ENCODE measurements around the gene LRMDA. TPM values are rescaled to one million over a fixed set of nuclear protein-coding genes. Genes with fewer than 3 reads are reported as not detected.

LRMDA gene
- total RNA-seq, 4 donors from 2014 or later = 9.8 to 18.6 (median 15.8) TPM

DNA sequence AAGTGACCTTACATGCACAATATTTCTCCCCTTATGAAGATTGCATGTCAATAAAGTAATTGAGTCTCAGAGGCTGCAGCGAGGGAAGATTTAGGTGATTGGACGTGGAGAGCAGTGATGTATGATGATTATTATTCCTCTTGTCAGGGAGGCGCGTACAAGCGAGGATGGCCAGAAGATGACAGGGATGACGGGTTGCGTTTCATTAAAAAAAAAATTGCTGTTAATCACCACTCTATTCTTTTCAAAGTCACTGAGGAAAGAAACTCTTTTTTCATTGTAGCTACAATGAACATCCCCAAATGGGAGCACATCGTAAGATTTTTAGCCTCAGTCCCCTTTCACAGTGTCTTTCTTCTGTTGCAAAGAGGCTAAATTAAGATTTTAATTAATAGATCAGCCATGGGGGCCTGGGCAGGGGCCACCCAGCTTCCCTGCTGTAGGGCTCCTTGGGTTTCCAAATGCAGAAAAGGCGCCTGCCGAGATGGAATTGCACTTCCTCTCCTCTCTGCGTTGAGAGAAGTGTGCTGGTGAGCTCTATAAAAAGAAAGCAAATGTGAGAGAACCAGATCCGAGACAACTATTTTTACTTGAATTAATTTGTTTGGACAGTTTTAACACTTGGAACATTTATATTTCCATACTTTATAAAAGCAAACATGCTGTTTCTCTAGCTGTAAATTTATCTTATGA, 998.1 kb downstream of the LRMDA start:
- 29 to 39% methylated on average over 12 of the region's 12 CpGs for WGBS, 2 donors
- Histone ChIP-seq H3K36me3 (no peaks in the 10 kb centered on the region), H3K4me1 (peaks cover 0 to 44% (median 19%) of the 10 kb centered on the region in 4 donors), H3K4me3 (peak overlapping the region in 1 of 4 donors; percentile 4), H3K27ac (peak overlapping the region; percentile 3 to 75 (median 41)), H3K9me3 (peaks cover 0 to 2% (median 0%) of the 10 kb centered on the region in 4 donors), H3K27me3 (no peaks in the 10 kb centered on the region)
- no peak for TF ChIP-seq POLR2A (IDR thresholded peaks at IDR 0.05)
- TF ChIP-seq, protein P1, sequence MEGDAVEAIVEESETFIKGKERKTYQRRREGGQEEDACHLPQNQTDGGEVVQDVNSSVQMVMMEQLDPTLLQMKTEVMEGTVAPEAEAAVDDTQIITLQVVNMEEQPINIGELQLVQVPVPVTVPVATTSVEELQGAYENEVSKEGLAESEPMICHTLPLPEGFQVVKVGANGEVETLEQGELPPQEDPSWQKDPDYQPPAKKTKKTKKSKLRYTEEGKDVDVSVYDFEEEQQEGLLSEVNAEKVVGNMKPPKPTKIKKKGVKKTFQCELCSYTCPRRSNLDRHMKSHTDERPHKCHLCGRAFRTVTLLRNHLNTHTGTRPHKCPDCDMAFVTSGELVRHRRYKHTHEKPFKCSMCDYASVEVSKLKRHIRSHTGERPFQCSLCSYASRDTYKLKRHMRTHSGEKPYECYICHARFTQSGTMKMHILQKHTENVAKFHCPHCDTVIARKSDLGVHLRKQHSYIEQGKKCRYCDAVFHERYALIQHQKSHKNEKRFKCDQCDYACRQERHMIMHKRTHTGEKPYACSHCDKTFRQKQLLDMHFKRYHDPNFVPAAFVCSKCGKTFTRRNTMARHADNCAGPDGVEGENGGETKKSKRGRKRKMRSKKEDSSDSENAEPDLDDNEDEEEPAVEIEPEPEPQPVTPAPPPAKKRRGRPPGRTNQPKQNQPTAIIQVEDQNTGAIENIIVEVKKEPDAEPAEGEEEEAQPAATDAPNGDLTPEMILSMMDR (IDR thresholded peaks at IDR 0.05) = no peak
- no peak for TF ChIP-seq EP300 (IDR thresholded peaks at IDR 0.05)
- DNase-seq (ENCODE audit: low spot score in 2 of 2) = no peak

DNA sequence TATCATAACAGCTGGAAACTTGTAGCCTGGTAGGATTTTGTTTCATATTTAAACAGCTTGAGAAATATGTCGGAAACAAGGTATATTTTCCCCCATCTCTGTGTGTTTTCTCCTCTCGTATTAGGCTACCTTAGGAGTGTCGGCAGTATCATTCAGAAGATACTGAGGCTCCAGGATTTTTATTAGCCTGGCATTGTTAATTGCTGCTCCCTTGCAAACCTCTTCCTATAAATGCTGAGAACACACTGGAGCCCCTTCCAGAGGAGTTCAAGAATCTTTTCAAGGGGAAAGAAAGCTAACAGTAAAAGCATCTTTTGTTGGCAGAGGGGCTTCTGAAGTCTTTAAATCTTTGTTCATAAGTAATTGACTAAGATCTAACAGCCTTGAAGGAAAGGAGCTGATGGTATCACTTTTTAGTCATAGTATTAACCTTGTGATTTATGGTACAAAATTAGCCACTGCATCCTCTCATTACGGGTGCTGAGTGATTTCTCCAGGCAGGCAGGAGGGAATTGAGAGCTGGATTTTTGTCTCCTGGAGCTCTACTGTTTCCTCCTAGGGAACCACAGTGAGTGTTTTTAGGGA, 998.7 kb downstream of the LRMDA start:
- TF ChIP-seq, protein P1 (IDR thresholded peaks at IDR 0.05) = peak in 1 of 5 experiments; percentile 5
- TF ChIP-seq EP300 (IDR thresholded peaks at IDR 0.05) = no peak
- no peak for TF ChIP-seq POLR2A (IDR thresholded peaks at IDR 0.05)
- peak overlapping the region; percentile 3 to 75 (median 41) for H3K27ac ChIP-seq
- H3K36me3 ChIP-seq = no peaks in the 10 kb centered on the region
- H3K27me3 ChIP-seq = no peaks in the 10 kb centered on the region
- WGBS, 2 donors = 22% methylated on average over 4 of the region's 4 CpGs
- H3K4me1 ChIP-seq = peaks cover 0 to 45% (median 19%) of the 10 kb centered on the region in 4 donors
- peak overlapping the region in 1 of 4 donors; percentile 4 for H3K4me3 ChIP-seq
- DNase-seq (ENCODE audit: low spot score in 2 of 2) = no peak
- H3K9me3 ChIP-seq = peaks cover 0 to 2% (median 0%) of the 10 kb centered on the region in 4 donors

- DNase-seq (ENCODE audit: low spot score in 2 of 2) = peak in 1 of 2 donors; percentile 33
- Histone ChIP-seq H3K27me3 (no peaks in the 10 kb centered on the region), H3K4me1 (peaks cover 0 to 64% (median 22%) of the 10 kb centered on the region in 4 donors), H3K36me3 (no peaks in the 10 kb centered on the region), H3K4me3 (no peak overlapping the region), H3K27ac (peak overlapping the region in 3 of 4 donors; percentile 51 to 75 (median 71)), H3K9me3 (no peaks in the 10 kb centered on the region)
- TF ChIP-seq POLR2A (IDR thresholded peaks at IDR 0.05) (no peak), EP300 (IDR thresholded peaks at IDR 0.05) (peak in 1 of 2 donors; percentile 43)
- TF ChIP-seq, protein P1 (IDR thresholded peaks at IDR 0.05) = no peak
- WGBS, 2 donors = 47 to 49% methylated on average over 7 of the region's 7 CpGs
Measured at GRCh38 chr10:76432016-76433012, 1000.9 kb downstream of the LRMDA start.

DNA sequence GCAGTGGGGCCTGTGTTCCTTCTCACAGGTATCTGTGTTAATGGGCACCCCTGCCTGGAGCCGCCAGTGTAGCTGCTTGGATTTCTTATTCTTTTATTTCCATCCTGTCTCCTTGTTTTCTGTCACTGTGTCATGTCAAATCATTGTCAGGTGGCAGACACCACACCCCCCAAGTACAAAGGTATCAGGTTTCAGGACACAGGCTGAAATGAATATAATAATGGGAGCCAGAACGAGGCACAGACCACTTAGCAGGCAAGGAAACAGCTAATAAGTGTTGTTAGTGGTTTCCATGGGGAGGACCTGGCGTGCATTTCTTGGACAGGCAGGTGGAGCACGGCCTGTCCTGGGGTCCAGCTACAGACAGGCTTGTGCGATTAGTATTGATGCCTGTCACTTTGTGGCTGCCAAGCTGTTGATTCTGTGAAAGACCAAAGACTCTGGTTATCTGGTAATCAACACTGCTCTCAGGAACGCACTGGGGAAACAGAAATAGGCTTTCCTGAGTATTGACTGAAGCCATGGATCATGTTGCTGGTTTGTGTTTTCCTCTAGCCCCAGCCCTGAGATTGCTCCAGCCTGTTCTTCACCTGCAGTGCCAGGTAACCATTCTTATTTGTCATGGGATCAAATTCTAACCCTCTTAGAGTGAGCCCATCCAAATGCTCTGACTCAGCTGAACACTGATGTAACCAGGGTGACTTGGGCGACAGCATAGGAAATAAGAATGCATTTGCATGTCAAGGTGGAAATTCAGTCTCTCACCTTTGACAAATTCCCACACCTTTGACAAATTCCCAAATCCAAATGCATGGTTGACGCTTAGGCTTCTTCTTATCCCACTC, 1002.0 kb downstream of the LRMDA start:
- Histone ChIP-seq H3K4me3 (no peak overlapping the region), H3K9me3 (no peaks in the 10 kb centered on the region), H3K27me3 (no peaks in the 10 kb centered on the region), H3K36me3 (no peaks in the 10 kb centered on the region), H3K27ac (peak overlapping the region in 2 of 4 donors; percentile 71 to 75), H3K4me1 (peaks cover 0 to 65% (median 22%) of the 10 kb centered on the region in 4 donors)
- DNase-seq (ENCODE audit: low spot score in 2 of 2) = no peak
- 93 to 94% methylated on average over 6 to 8 of the region's 8 CpGs for WGBS, 2 donors
- no peak for TF ChIP-seq EP300 (IDR thresholded peaks at IDR 0.05)
- no peak for TF ChIP-seq POLR2A (IDR thresholded peaks at IDR 0.05)
- TF ChIP-seq, protein P1 (IDR thresholded peaks at IDR 0.05) = no peak

Measured in tibial nerve (tissue), 4 donors.